ENCODE results near the gene GHDC.
"Not testable (repeated sequence)": the region's sequence is repeated elsewhere in the genome, so short reads cannot be mapped to it uniquely, and the experiment has no call there.

The GHDC gene

DNA sequence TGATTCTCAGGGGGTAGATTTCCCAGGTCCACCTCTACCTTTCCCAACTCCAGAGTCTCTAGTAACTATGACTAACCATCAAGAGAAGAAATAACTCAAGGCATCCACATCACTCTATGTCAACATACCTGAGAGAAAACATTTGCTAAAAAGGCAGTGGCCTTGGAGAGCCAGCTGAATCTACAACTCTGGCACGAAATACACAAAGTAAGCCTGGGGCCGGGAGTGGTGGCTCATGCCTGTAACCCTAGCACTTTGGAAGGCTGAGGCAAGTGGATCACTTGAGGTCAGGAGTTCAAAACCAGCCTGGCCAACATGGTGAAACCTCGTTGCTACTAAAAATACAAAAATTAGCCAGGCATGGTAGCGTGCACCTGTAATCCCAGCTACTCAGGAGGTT lies 51.2 kb downstream of the GHDC start:
- not testable (repeated sequence) for DNase-seq

DNA sequence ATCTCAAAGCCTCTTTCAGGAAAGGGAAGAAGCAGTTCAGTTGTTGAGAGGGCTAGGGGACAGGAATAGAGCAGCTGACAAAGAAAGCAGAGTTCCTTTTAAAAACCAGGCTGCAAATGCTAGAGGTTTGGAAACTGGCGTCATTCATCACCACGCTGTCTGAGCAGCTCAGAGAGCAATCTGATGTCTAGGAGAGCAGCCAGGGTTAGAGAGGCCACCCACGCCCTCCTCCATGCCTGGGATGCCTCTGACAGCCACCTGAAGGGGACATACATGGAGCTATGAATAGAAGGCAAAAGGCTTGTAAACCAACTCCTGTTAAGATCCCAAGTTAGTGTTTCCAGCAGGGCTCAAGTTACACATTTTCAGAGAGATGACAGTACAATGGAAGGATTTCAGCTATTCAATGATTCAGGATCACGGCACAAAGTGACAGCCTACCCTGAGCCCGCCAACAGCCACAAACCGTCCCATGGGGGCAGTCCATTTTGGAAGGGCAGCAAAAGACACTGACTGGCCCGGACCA lies 51.9 kb downstream of the GHDC start:
- peak in 2 of 3 donors; percentile 24 to 28 for DNase-seq

GRCh38 chr17:42141382-42141781 lies 52.9 kb downstream of the GHDC start:
- DNase-seq: peak in 1 of 3 donors; percentile 37

GRCh38 chr17:42140690-42141089 lies 53.6 kb downstream of the GHDC start:
- DNase-seq: not testable (repeated sequence)

Data from suppressor macrophage treated with lipopolysaccharide for 1 hour (primary cell).